Measurements from ENCODE around the gene LIAS. TPM values are rescaled to one million over a fixed set of nuclear protein-coding genes. Genes with fewer than 3 reads are reported as not detected.

The LIAS gene
- total RNA-seq (2022; extraction: Qiagen RNA extraction; ENCODE audit: low read depth), result 10.0 to 12.5 TPM (median 11.1 TPM) in 5 replicates

GRCh38 chr4:39458505-39459300, at the start of gene LIAS, which contains the start of gene RPL9:
Gene LIAS, plus strand, starts transcription at chr4:39459056. Its CDS starts 62 bp downstream, at chr4:39459118.
Gene RPL9, minus strand, starts transcription at chr4:39458922. Its CDS starts 483 bp downstream, at chr4:39458439.

GRCh38 chr4:39527296-39528060, 68.6 kb downstream of the LIAS start, which contains the start of gene UGDH:
Gene UGDH, minus strand, starts transcription at chr4:39527439. Its CDS starts 5,927 bp downstream, at chr4:39521512.

Other genes starting within 250 kb of the LIAS start
- 17.0 to 22.2 TPM (median 17.9 TPM) in 5 replicates for gene RFC1, start 92.7 kb upstream of the LIAS start, total RNA-seq (2022; extraction: Qiagen RNA extraction; ENCODE audit: low read depth)
- 0.08 to 0.15 TPM (median 0.11 TPM) in 5 replicates for gene KLB, start 52.1 kb upstream of the LIAS start, total RNA-seq (2022; extraction: Qiagen RNA extraction; ENCODE audit: low read depth)
- gene RPL9, start 134 bp upstream of the LIAS start, total RNA-seq (2022; extraction: Qiagen RNA extraction; ENCODE audit: low read depth), result 898 to 1,713 TPM (median 907 TPM) in 5 replicates
- 211 to 314 TPM (median 235 TPM) in 5 replicates for gene UGDH, start 68.4 kb downstream of the LIAS start, total RNA-seq (2022; extraction: Qiagen RNA extraction; ENCODE audit: low read depth)
- 11.6 to 16.4 TPM (median 15.2 TPM) in 5 replicates for gene SMIM14, start 179.8 kb downstream of the LIAS start, total RNA-seq (2022; extraction: Qiagen RNA extraction; ENCODE audit: low read depth)
- gene UBE2K, start 239.1 kb downstream of the LIAS start, total RNA-seq (2022; extraction: Qiagen RNA extraction; ENCODE audit: low read depth), result 55.9 to 79.5 TPM (median 73.4 TPM) in 5 replicates